ENCODE data around the gene IGFLR1.
"Not testable (repeated sequence)": the region's sequence is repeated elsewhere in the genome, so short reads cannot be mapped to it uniquely, and the experiment has no call there.

IGFLR1 gene

GRCh38 chr19:35739275-35740107 is 2.8 kb downstream of the IGFLR1 start:
- DNase-seq (ENCODE audit: low read depth in 2 of 2): no peak

DNA sequence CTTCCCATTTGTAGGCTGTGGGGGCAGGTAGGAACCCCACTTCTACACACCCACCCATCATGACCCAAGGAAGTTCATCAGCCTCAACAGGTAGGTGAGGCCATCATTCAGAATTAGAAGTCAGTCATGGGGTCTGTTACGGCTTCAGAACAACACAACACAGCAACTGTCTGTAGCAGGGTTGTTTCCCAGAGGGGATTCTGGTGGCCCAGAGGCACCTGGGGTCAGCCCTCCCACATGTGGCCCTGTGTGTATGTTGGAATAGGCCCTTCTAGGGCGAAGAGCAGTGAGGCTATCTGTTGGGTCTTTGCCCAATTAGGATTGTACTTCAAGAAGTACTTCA is 3.4 kb downstream of the IGFLR1 start:
- no peak for DNase-seq (ENCODE audit: low read depth in 2 of 2)

DNA sequence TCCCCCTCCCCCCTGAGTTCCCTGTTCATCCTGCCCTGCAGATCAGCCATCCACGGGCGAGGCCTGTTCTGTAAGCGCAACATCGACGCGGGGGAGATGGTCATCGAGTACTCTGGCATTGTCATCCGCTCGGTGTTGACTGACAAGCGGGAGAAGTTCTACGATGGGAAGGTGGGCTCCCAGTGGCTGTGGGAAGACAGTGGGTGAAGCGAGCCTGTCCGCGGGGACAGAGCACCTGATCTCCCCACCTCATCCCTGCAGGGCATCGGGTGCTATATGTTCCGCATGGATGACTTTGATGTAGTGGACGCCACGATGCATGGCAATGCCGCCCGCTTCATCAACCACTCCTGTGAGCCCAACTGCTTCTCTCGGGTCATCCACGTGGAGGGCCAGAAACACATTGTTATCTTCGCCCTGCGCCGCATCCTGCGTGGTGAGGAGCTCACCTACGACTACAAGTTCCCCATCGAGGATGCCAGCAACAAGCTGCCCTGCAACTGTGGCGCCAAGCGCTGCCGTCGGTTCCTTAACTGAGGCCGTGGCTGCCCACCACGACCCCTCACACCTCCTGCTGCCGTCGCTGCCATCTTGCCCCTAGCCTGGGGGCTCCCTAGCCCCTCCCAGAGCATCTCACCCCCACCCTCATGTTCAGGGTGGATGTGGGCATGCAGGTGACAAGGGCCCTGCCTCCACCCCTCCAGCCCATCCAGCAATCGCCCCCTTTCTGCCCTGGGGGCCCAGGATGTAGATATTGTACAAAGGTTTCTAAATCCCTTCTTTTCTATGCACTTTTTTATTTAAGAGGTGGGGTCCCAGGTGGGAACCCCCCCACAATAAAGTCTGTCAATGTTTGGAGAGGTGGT is 4.0 kb downstream of the IGFLR1 start:
- DNase-seq (ENCODE audit: low read depth in 2 of 2): no peak

DNA sequence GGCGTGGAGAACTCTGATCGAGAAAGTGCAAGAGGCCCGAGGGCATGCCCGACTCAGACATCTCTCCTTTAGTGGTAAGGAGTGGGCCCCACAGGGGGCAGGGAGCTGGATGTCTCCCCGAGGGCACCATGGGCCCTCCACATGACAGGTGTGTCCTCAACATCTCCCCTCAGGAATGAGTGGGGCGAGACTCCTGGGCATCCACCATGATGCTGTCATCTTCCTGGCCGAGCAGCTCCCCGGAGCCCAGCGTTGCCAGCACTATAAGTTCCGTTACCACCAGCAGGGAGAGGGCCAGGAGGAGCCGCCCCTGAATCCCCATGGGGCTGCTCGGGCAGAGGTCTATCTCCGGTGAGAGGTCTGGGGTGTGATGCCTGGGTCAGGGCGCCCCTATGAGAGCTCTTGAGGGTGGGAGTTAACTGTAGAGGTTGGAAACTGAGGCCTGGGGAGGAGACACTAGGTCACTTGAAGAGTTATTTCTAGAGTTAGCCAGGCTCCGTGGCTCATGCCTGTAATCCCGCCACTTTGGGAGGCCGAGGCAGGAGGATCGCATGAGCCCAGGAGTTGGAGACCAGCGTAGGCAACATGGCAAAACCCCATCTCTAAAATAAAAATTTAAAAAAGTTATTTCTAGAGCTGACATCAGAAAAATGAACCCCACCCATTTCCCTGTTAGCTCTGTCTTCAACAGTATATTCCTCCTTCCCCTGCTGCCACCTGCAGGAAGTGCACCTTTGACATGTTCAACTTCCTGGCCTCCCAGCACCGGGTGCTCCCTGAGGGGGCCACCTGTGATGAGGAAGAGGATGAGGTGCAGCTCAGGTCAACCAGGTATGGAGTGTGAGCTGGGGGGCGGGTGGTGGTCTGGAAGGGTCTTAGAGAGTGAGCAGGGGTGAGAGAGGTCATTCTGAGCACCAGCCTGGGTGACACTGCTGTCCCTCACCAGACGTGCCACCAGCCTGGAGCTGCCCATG is 5.1 kb downstream of the IGFLR1 start:
- no peak for DNase-seq (ENCODE audit: low read depth in 2 of 2)

- DNase-seq (ENCODE audit: low read depth in 2 of 2): no peak
Measured at GRCh38 chr19:35734889-35735288, 7.4 kb downstream of the IGFLR1 start.

DNA sequence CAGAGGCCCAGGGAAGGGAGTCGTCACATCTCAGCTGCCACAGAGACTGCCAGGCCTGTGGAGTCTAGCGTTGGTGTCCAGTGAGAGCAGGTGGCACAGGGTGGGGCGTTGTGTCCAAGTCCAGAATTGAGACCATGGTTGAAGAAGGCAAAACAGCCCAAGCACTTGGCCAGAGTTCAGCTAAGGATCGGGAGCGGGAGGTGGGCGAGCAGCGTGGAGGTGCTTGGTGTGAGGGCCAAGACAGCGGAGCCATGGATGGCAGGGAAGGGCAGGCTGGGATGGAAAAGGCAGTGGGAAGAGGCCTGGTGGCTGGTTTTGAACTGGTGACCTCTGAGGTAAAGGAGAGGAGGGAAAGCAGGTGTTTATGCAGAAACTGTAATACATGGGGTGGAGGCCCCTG is 8.0 kb downstream of the IGFLR1 start:
- no peak for DNase-seq (ENCODE audit: low read depth in 2 of 2)

DNA sequence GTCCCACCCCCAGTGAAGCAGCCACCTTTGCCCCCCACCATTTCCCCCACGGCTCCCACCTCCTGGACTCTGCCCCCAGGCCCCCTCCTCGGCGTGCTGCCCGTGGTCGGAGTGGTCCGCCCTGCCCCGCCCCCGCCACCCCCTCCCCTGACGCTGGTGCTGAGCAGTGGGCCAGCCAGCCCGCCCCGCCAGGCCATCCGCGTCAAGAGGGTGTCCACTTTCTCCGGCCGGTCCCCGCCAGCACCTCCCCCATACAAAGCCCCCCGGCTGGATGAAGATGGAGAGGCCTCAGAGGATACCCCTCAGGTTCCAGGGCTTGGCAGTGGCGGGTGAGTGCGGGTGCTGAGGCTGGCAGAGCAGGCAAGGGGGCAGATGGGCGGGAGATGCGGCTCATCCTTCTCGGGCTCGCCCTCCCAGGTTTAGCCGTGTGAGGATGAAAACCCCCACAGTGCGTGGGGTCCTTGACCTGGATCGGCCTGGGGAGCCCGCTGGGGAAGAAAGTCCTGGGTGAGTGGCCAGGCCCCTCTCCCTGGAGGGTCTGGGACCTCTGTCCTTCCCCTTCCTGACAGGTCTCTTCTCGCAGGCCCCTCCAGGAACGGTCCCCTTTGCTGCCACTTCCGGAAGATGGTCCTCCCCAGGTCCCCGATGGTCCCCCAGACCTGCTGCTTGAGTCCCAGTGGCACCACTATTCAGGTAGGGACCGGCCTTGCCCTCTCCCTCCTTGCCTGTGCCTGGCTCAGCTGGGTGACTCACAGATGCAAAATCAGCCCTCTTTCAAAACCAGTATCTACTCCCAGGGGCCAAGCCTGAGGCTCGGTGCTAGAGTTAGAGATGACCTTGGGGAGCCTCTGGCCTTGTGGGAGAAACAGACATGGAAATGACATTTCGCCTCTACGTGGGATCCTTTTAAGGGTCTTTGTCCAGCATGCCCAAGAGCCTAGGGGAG is 8.8 kb downstream of the IGFLR1 start:
- DNase-seq (ENCODE audit: low read depth in 2 of 2): no peak

DNA sequence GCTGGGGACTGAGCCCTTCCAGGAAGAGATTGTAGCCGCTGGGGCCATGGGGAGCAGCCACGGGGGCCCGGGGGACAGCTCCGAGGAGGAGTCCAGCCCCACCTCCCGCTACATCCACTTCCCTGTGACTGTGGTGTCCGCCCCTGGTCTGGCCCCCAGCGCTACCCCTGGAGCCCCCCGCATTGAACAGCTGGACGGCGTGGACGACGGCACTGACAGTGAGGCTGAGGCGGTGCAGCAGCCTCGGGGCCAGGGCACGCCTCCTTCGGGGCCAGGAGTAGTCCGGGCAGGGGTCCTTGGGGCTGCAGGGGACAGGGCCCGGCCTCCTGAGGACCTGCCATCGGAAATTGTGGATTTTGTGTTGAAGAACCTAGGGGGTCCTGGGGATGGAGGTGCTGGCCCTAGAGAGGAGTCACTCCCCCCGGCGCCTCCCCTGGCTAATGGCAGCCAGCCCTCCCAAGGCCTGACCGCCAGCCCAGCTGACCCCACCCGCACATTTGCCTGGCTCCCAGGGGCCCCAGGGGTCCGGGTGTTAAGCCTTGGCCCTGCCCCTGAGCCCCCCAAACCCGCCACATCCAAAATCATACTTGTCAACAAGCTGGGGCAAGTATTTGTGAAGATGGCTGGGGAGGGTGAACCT is 9.6 kb downstream of the IGFLR1 start:
- DNase-seq (ENCODE audit: low read depth in 2 of 2): no peak

- DNase-seq (ENCODE audit: low read depth in 2 of 2): no peak
Measured at GRCh38 chr19:35731779-35732405, 10.4 kb downstream of the IGFLR1 start.

DNA sequence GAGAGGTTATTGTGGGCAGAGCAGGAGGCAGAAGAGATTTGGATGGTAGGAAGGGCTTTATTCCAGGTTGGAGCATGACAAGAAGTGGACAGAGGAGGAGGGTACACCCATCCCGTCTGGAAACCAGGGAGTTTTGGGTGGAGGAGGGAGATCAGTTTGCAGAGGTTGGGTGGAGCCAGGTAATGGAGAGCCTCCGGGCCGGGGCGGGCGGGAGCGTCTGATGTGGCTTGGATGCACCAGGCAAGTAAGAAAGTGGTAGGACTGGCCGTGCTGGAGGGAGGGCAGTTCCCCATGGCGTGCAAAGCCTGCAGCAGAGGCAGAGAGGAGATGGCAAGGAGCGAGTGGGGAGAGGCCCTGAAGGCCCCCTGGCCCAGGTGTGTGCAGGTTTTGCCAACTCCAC is 10.9 kb downstream of the IGFLR1 start:
- DNase-seq (ENCODE audit: low read depth in 2 of 2): no peak

DNA sequence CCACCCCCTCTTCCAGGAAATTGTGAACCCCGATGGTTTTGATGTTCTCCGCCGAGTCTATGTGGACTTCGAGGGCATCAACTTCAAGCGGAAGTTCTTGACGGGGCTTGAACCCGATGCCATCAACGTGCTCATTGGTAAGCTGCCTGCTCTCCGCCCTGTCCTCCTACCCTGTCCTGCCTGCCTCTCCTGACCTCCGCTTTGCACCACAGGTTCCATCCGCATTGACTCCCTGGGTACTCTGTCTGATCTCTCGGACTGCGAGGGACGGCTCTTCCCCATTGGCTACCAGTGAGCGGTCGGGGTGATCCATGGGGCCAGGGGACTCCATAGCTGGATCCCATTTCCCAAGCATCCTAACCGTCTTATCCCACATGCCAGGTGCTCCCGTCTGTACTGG is 11.9 kb downstream of the IGFLR1 start:
- DNase-seq (ENCODE audit: low read depth in 2 of 2): no peak

DNA sequence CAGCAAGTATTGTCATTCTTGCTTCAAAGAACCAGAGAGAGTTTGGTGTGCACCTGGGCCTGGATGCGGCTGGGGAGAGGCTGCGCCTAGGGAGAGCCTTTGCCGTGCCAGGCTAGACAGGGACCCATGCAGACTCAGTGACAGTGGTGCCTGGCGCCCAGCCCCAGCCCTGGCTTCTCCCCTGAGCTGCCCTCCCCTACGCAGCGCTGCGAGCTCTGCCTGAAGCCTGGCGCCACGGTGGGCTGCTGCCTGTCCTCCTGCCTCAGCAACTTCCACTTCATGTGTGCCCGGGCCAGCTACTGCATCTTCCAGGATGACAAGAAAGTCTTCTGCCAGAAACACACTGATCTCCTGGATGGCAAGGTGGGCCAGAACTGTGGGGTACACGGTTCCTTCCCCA is 12.5 kb downstream of the IGFLR1 start:
- no peak for DNase-seq (ENCODE audit: low read depth in 2 of 2)

DNA sequence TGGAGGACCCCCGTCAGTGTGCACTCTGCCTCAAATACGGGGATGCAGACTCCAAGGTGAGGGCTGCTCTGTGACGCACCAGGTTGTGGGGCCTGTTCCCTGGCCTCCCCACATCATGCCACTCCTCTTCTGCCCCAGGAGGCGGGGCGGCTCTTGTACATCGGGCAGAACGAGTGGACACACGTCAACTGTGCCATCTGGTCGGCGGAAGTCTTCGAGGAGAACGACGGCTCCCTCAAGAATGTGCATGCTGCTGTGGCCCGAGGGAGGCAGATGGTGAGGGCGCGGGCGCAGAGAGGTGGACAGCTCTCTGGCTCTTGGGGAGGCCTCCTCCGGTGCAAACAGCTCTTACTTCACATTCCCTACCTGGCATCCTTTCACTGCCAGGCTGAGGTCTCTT is 13.2 kb downstream of the IGFLR1 start:
- no peak for DNase-seq (ENCODE audit: low read depth in 2 of 2)

DNA sequence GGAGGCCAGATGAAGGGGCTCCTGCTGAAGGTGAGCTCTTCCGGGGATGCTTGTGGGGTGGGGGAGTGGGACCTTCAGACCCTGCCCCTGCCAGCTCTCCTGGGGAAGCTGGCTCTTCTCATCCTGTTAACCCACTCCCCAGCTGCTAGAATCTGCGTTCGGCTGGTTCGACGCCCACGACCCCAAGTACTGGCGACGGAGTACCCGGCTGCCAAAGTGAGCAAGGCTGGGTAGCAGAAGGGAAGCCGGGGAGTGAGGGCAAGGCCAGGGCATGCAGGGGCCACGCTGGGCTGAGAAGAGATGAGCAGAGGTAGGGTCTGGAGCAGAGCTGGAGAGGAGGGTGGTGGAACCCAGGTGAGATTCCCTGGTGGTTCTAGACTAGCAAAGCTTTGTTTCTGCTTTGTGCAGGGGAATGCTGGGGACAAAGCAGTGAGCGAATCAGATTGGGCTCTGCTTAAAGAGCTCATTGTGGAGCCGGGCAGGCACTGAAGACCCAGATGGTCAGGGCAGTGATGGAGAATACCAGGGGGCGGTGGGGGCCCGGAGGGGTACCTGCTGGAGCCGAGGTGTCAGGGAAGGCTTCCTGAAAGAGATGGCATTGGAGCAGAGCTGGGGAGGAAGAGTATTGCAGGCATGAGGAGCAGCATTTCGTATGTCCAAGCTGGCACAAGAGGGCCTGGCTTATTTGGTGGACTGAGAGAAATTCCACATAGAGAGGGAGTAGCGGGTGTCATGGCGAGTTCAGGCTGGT is 14.1 kb downstream of the IGFLR1 start:
- no peak for DNase-seq (ENCODE audit: low read depth in 2 of 2)

DNA sequence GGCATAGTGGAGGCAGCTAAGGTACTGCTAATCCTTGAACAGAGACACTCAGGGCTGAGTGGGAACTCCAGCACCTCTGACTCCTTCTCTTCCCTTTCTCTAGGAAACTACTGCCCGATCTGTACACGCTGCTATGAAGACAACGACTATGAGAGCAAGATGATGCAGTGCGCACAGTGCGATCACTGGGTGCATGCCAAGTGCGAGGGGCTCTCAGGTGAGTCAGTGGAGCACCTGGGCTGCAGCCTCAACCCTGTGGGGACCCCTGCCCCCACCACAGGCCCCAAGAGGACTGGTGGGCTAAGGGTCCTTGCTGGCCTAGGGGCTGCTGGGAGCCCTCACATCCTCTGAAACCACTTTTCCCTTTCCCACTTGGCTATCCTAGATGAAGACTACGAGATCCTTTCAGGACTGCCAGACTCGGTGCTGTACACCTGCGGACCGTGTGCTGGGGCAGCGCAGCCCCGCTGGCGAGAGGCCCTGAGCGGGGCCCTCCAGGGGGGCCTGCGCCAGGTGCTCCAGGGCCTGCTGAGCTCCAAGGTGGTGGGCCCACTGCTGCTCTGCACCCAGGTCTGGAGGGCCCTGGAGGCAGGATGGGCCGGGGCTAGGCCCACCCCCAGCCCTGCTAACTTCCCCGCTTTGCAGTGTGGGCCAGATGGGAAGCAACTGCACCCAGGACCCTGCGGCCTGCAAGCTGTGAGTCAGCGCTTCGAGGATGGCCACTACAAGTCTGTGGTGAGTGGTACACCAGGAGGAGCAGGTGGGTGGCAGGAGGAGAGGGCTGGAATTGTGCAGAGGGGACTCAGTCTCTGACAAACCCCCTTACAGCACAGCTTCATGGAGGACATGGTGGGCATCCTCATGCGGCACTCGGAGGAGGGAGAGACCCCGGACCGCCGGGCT is 14.9 kb downstream of the IGFLR1 start:
- DNase-seq (ENCODE audit: low read depth in 2 of 2): no peak

DNA sequence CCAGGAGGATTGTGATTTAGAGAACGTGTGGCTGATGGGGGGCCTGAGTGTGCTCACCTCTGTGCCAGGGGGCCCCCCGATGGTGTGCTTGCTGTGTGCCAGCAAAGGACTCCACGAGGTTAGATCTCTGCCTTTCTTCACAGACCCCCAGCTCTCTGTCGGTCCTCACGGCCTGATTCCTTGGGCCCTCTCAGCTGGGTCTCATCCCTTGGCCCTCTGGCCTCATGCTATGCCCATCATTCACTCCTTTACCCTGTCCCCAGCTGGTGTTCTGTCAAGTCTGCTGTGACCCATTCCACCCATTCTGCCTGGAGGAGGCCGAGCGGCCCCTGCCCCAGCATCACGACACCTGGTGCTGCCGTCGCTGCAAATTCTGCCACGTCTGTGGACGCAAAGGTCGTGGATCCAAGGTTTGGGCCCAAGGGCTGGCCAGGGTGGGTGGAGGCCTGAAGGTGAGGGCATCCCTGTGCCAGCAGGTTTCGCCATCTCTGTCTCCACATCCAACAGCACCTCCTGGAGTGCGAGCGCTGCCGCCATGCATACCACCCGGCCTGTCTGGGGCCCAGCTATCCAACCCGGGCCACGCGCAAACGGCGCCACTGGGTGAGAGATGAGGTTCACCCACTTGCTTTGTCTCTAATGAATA is 16.9 kb downstream of the IGFLR1 start:
- DNase-seq (ENCODE audit: low read depth in 2 of 2): no peak

- no peak for DNase-seq (ENCODE audit: low read depth in 2 of 2)
Measured at GRCh38 chr19:35724560-35724959, 17.7 kb downstream of the IGFLR1 start.

- DNase-seq (ENCODE audit: low read depth in 2 of 2): not testable (repeated sequence)
Measured at GRCh38 chr19:35724132-35724531, 18.1 kb downstream of the IGFLR1 start.

Data from stimulated activated CD8-positive, alpha-beta memory T cell treated with anti-CD3 and anti-CD28 coated beads, Interleukin-2, amount 100 ng/mL, for 1 hour (primary cell).